ENCODE measurements around the gene VANGL1. TPM values are rescaled to one million over a fixed set of nuclear protein-coding genes. Genes with fewer than 3 reads are reported as not detected.

VANGL1 gene
- total and polyA plus RNA-seq, 2 of the 13 experiments (the other 11 are each of a cell fraction or from before 2014, with no cell fraction given) = 5.3 to 9.4 TPM

- no peaks in the 10 kb centered on the region for H3K79me2 ChIP-seq (ENCODE audit: insufficient read depth, low read length)
- H2AFZ ChIP-seq (ENCODE audit: low read length) = no peak overlapping the region
- no peak overlapping the region for H3K4me2 ChIP-seq (ENCODE audit: low read depth, low read length)
- DNase-seq (ENCODE audit: low spot score) = no peak
- no peak overlapping the region for H3K27ac ChIP-seq (ENCODE audit: extremely low read length, insufficient read depth, low read length)
- in situ Hi-C loops (cut with HindIII; ENCODE audit: extremely low pct_ligation_motif_present, low pct_unique_long_range_greater_than_20kb) = no loop called here
- POLR2A ChIA-PET = no interaction called here
- peaks cover 2 to 30% of the 10 kb centered on the region in 2 experiments for H3K36me3 ChIP-seq (replicated peaks in 1 of 2; ENCODE audit: control insufficient read depth in 1 of 2, insufficient read depth in 2 of 2, low read length in 2 of 2)
- peak overlapping the region; percentile 15; the same call in 1 of the 2 replicates for H3K9ac ChIP-seq (ENCODE audit: insufficient read depth, low read depth, low read length)
- no peak overlapping the region for H3K4me3 ChIP-seq (replicated peaks in 1 of 3; ENCODE audit: insufficient read depth in 1 of 3, low read depth in 2 of 3, low read length in 3 of 3)
- H3K27me3 ChIP-seq (ENCODE audit: control insufficient read depth in 1 of 2, insufficient read depth in 2 of 2, low read length in 2 of 2) = no peaks in the 10 kb centered on the region
- WGBS (ENCODE audit: low lambda C conversion rate) = 94% methylated on average over 10 of the region's 14 CpGs
- TF ChIP-seq ZNF781 (CRISPR knock-in tag; IDR thresholded peaks at IDR 0.05; ENCODE audit: borderline replicate concordance, not compliant biosample characterization) (no peak), ZBTB43 (CRISPR knock-in tag; conservative IDR thresholded peaks at IDR 0.05) (no peak), RAD21 (CRISPR knock-in tag; IDR thresholded peaks at IDR 0.05) (no peak), RFXANK (CRISPR knock-in tag; IDR thresholded peaks at IDR 0.05) (no peak), RFXAP (CRISPR knock-in tag; IDR thresholded peaks at IDR 0.05; ENCODE audit: borderline replicate concordance) (no peak), THAP7 (CRISPR knock-in tag; IDR thresholded peaks at IDR 0.05) (no peak), ATF1 (CRISPR knock-in tag; IDR thresholded peaks at IDR 0.05) (no peak), ZNF761 (CRISPR knock-in tag; conservative IDR thresholded peaks at IDR 0.05) (no peak), FIP1L1 (IDR thresholded peaks at IDR 0.05; ENCODE audit: borderline replicate concordance, insufficient read depth, low read depth, low read length) (no peak), IKZF1 (IDR thresholded peaks at IDR 0.05) (no peak)
- TF ChIP-seq, protein P1, sequence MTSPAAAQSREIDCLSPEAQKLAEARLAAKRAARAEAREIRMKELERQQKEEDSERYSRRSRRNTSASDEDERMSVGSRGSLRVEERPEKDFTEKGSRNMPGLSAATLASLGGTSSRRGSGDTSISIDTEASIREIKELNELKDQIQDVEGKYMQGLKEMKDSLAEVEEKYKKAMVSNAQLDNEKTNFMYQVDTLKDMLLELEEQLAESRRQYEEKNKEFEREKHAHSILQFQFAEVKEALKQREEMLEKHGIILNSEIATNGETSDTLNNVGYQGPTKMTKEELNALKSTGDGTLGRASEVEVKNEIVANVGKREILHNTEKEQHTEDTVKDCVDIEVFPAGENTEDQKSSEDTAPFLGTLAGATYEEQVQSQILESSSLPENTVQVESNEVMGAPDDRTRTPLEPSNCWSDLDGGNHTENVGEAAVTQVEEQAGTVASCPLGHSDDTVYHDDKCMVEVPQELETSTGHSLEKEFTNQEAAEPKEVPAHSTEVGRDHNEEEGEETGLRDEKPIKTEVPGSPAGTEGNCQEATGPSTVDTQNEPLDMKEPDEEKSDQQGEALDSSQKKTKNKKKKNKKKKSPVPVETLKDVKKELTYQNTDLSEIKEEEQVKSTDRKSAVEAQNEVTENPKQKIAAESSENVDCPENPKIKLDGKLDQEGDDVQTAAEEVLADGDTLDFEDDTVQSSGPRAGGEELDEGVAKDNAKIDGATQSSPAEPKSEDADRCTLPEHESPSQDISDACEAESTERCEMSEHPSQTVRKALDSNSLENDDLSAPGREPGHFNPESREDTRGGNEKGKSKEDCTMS (CRISPR knock-in tag; conservative IDR thresholded peaks at IDR 0.05) = no peak
- TF ChIP-seq, protein P2, sequence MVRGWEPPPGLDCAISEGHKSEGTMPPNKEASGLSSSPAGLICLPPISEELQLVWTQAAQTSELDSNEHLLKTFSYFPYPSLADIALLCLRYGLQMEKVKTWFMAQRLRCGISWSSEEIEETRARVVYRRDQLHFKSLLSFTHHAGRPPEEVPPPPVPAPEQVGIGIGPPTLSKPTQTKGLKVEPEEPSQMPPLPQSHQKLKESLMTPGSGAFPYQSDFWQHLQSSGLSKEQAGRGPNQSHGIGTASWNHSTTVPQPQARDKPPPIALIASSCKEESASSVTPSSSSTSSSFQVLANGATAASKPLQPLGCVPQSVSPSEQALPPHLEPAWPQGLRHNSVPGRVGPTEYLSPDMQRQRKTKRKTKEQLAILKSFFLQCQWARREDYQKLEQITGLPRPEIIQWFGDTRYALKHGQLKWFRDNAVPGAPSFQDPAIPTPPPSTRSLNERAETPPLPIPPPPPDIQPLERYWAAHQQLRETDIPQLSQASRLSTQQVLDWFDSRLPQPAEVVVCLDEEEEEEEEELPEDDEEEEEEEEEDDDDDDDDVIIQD (CRISPR knock-in tag; IDR thresholded peaks at IDR 0.05; ENCODE audit: low read depth) = no peak
- no peak for ATAC-seq
- peaks cover 19% of the 10 kb centered on the region; the same call in 1 of the 2 replicates for H3K4me1 ChIP-seq (ENCODE audit: insufficient read depth, low read length)
- H4K20me1 ChIP-seq (ENCODE audit: insufficient read depth, low read length) = no peaks in the 10 kb centered on the region
- FAIRE-seq = no peak
- CTCF ChIA-PET (ENCODE audit: low intra/inter-chr PET ratio, low total read pairs) = no interaction called here
- intact Hi-C loops (cut with micrococcal nuclease; ENCODE audit: unreplicated experiment) = no loop called here
- no peaks in the 10 kb centered on the region for H3K9me3 ChIP-seq (ENCODE audit: low read length)
- BruUV-seq (replicated peaks) = no TSS peak
These were observed 28.9 kb downstream of the VANGL1 start for GRCh38 chr1:115670476-115671175.
